VCaP (cell line): ENCODE data around the gene QKI.

ENCODE experiments used
- H3K27ac ChIP-seq: fragments of 450-650 bp; 2 replicates; pipeline ENCODE4 v1.5.1; 2017
- CTCF ChIP-seq: fragments of 450-650 bp; conservative IDR thresholded peaks from 2 replicates; pipeline ENCODE4 v1.5.1; 2017; ENCODE audit warnings: mild to moderate bottlenecking, moderate library complexity

The QKI gene

GRCh38 chr6:163398815-163399214 is 15.7 kb upstream of the QKI start:
- no peak for TF ChIP-seq CTCF
- no peak overlapping the region for H3K27ac ChIP-seq

DNA sequence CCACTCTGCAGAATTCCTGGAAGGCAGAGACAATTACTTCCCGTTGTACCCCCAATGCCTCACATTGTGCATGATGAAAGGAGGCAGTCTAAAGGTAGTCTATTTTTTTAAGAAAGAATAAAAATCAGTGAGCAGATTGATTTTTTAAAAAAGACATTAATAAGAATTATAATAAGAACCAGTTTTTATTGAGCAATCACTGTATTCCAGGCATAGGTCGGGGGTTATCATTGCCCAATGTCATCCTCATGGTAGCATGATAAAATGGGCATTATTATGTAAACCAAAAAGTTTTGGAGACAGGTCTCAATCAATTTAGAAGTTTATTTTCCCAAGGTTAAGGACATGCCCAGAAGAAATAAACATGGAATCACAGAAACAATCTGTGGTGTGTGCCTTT is 14.0 kb upstream of the QKI start:
- H3K27ac ChIP-seq, result no peak overlapping the region
- TF ChIP-seq CTCF, result no peak

- no peak overlapping the region for H3K27ac ChIP-seq
- TF ChIP-seq CTCF, result no peak
Measured at GRCh38 chr6:163401039-163401885, 13.3 kb upstream of the QKI start.

- TF ChIP-seq CTCF, result no peak
- no peak overlapping the region for H3K27ac ChIP-seq
Measured at GRCh38 chr6:163402616-163403015, 11.9 kb upstream of the QKI start.

GRCh38 chr6:163404825-163405265 is 9.7 kb upstream of the QKI start:
- H3K27ac ChIP-seq, result no peak overlapping the region
- TF ChIP-seq CTCF, result no peak

DNA sequence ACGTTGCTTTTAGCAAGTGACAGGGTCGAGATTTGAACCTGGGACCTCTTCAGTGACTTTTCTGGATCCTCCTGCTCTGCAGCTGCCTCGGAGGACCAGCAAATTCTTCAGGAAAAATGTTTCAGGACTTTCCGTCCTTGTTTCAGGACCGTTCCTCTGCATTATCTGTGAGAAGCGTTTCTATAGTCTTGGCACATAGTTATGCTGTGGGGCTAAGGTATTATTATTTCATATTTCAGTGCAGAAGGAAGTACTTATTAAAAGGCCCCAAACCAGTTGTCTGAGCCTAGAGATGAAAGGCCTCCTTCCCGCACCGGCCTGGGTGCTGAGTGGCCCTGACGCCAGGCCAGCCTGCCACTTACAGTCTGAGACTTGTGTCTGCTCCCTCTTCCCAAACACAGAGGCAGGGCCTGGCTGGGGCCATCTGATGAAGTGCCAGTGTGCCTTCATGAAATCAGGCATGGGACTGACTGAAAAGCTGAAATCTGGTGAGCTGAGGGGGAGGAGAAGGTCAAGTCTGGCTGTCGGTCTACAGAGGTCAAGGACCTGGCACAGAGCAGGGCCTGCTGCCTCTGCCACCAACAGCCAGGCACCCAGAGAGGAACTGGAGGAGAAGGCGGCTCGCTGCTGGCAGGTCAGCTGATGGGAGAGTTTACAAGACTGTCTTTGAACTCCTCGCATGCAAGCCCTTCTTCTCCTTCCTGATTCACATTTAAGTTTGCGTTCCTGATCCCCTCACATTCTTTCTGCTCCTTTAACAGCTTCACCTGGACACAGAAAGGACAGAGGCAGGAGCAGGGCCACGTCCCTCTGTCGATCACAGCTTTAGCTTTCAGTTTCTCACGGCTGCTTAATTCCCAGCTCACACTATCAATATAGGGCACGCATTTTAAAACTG is 8.9 kb upstream of the QKI start:
- TF ChIP-seq CTCF, result no peak
- no peak overlapping the region for H3K27ac ChIP-seq

- no peak overlapping the region for H3K27ac ChIP-seq
Measured at GRCh38 chr6:163406366-163406765, 8.2 kb upstream of the QKI start.

More at GRCh38 chr6:163406366-163406765, 8.2 kb upstream of the QKI start:
- no peak for TF ChIP-seq CTCF
